HT1080 (cell line): ENCODE measurements around the gene NDUFS8. TPM values are rescaled to one million over a fixed set of nuclear protein-coding genes. Genes with fewer than 3 reads are reported as not detected.

Experiments used
- DNase-seq: peaks from one replicate; pipeline ENCODE4 v3.0.0-alpha.2; 2015; ENCODE audit warnings: low read depth
- total RNA-seq: library from RNA; depleted of rRNA; stranded (reverse); fragments of >200 nt; shearing (Covaris generic); gene quantifications from 2 replicates; pipeline ENCODE4 v1.2.3, GENCODE V29; 2014

The NDUFS8 gene
- total RNA-seq, 1 experiment from 2014 or later, result 304 TPM

DNA sequence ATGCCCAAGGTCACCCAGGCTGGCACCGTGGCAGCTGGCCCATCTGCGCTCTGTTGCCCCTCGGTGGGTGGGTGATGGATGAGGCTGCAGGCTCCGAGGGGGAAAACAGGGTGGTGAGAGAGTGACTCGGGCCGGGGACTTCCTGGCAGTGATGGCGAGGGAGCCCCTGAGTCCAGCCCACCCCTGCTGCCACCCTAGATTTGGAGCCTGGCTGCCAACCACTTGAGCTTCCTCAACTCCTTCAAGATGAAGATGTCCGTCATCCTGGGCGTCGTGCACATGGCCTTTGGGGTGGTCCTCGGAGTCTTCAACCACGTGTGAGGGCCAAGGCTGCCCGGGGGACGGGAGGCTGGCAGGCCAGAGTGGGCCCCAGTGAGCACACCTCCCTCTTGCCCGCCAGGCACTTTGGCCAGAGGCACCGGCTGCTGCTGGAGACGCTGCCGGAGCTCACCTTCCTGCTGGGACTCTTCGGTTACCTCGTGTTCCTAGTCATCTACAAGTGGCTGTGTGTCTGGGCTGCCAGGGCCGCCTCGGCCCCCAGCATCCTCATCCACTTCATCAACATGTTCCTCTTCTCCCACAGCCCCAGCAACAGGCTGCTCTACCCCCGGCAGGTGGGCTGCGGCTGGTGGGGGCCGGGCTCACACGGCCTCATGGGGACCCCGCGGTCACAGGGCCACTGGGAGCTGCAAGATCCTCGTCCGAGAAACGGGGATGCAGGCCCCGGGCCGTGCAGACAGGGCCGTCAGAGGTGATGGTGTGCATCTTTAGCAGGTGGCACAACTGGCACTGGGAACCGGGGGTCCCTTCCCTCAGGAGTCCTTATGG is 18.4 kb downstream of the NDUFS8 start:
- DNase-seq, result no peak

DNA sequence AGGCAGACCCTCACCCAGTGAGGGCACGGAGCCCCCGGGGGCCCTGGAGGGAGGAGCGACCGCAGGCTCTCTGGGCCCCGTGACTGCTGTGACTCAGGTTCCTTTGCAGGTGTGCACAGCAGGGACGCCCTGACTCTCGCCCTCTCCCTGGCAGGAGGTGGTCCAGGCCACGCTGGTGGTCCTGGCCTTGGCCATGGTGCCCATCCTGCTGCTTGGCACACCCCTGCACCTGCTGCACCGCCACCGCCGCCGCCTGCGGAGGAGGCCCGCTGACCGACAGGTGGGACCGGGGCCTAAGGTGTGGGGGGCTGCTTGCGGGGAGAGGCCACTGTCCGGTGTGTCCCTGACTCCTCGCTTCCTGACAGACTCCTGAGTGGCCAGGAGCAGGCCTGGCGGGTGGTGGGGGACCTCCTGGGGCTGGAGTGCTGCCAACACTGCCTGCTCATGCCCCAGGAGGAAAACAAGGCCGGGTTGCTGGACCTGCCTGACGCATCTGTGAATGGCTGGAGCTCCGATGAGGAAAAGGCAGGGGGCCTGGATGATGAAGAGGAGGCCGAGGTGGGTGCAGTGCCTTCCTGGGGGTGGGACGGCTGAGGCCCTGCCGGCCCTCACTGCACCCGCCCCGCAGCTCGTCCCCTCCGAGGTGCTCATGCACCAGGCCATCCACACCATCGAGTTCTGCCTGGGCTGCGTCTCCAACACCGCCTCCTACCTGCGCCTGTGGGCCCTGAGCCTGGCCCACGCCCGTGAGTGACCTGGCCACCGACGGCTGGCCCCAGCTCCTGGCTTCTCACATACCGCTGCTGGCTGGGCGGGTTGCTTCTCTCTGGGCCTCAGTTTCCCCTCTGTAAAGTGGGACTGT is 19.3 kb downstream of the NDUFS8 start:
- DNase-seq, result no peak

GRCh38 chr11:68050371-68050841 is 19.9 kb downstream of the NDUFS8 start:
- DNase-seq, result no peak

GRCh38 chr11:68051191-68052136 is 21.0 kb downstream of the NDUFS8 start:
- DNase-seq, result no peak

GRCh38 chr11:68052137-68052873 is 21.8 kb downstream of the NDUFS8 start:
- no peak for DNase-seq

DNA sequence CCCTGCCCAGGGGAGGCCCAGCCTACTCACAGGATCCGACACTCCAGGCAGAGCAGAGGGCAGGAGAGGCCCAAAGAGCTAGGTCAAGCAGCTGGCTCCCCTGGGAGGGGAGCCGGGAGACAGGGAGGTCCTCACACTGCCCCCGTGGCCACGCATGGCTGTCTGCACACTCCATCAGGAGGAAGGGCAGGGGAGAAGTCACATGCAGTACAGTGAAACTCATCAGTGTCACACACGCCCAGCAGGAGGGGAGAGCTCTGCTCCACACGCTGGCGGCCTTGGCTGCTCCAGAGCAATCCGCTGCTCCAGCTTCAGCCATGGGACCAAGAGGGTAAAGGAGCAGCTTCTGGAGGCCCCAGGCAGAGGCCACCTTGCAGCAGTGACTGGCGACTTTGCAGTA is 22.6 kb downstream of the NDUFS8 start:
- DNase-seq, result no peak

- no peak for DNase-seq
Measured at GRCh38 chr11:68053981-68054812, 23.7 kb downstream of the NDUFS8 start.

DNA sequence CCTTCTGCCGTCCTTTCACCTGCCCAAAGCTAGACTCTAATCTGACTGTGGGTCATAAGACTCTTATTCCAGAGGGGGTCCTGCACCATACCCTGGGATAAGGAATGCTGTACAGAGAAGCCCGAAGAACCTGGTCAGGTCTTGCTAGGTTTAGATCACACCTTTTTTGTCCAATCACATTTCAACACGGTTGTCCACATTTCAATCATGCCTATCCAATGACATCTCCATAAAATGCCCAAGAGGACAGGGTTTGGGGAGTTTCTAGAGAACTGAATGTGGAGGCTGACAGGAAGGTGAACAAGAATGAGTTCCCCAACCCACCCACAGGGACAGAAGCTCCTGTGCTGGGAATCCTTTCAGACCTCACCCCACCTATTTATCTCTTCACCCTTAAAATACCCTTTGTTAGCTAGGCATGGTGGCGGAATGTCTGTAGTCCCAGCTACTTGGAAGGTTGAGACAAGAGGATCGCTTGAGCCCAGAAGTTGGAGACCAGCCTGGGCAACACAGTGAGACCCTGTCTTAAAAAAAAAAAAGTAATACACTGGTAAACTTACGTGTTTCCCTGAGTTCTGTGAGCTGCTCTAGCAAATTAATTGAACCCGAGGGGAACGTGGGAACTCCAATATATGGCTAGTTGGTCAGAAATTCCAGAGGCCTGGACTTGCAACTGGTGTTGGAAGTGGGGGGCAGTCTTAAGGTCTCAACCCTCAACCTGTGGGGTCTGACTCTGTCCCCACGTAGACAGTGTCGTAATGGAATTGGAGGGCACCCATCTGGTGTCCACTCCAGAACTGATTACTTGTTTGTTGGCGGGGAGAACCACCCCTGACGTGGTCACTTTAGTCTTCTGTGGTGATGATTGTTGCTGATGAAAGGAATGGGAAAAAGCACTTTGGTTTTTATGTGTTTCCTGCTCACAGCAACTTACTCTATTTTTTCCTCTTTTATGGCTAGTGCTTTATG is 26.1 kb downstream of the NDUFS8 start:
- no peak for DNase-seq

- no peak for DNase-seq
Measured at GRCh38 chr11:68057807-68058206, 27.3 kb downstream of the NDUFS8 start.

- no peak for DNase-seq
Measured at GRCh38 chr11:68061508-68061907, 31.0 kb downstream of the NDUFS8 start.

GRCh38 chr11:68064926-68065325 is 34.4 kb downstream of the NDUFS8 start:
- DNase-seq, result no peak

- no peak for DNase-seq
Measured at GRCh38 chr11:68065841-68066240, 35.4 kb downstream of the NDUFS8 start.

- DNase-seq, result no peak
Measured at GRCh38 chr11:68066742-68067141, 36.3 kb downstream of the NDUFS8 start.

- no peak for DNase-seq
Measured at GRCh38 chr11:68067991-68068390, 37.5 kb downstream of the NDUFS8 start.

- no peak for DNase-seq
Measured at GRCh38 chr11:68071281-68072048, 41.0 kb downstream of the NDUFS8 start.

- DNase-seq, result no peak
Measured at GRCh38 chr11:68074584-68075352, 44.3 kb downstream of the NDUFS8 start.
